Stimulated activated CD8-positive, alpha-beta memory T cell treated with anti-CD3 and anti-CD28 coated beads, Interleukin-15, amount 100 ng/mL, for 1 hour (primary cell): Measurements from ENCODE around the gene DNASE1.
A peak's percentile ranks its signal among the peaks of the same experiment; 100 is the strongest.

Experiments
- DNase-seq: peaks from one replicate; pipeline ENCODE4 v3.0.0-alpha.2; 2020; ENCODE audit warnings: low read depth

DNASE1 gene

DNA sequence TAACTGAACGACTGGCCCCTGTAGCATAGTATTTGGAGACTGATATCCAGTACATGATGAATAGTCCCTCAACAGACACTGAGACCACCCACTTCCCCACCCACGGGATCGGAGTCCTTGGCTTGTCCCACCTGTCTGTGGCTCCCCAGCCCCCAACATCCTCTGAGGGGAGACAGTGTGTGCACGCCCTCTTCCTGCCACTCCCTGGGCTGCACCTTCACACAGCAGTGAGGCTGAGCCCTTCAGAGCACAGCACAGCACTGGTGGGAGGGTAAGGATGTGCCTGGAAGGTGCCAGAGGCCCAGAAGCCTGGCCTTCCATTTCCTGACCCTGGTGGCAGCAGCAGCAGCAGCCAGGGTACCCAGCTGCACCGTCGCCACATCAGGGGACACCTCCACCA lies 11.0 kb downstream of the DNASE1 start:
- DNase-seq = no peak

GRCh38 chr16:3668626-3669025 lies 14.1 kb downstream of the DNASE1 start:
- DNase-seq = no peak

DNA sequence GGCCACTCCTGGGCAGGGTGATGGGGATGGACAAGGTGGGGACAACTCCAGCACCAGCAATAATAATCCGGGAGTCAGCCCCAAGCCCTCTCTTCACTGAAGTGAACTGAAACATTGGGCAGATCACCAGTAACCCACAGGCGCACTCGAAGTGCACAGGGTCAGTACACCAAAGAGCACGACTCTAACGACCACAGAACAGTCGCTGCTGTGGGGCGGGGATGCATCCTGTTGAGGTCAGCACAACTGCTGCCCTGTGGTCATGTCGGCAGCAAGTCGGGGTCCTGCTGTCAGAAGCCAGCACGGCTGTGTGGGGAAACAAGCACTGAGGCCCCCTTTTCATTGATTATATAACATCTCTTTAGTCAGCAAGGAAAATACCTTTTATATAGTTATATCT lies 14.6 kb downstream of the DNASE1 start:
- DNase-seq = no peak

- DNase-seq = no peak
These were observed 16.2 kb downstream of the DNASE1 start for GRCh38 chr16:3670711-3671110.

DNA sequence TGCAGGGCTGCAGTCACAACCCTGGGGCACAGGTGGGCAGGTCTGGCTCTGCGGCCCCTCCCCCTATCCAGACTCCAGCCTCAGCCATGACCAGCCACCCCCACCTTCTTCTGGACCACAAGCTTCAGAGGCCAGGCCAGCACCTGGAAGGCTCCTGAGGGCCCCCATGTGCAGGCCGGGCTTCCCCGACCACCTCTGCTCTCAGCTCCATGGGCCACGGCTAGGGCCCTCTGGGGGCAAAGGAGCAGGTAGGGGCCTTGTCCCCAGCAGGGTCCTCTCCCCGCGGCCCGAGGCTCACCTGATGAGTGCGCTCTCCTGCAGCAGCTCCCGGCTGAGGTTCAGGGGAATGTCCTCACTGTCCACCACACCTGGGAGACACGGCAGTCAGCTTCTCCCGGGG lies 16.9 kb downstream of the DNASE1 start:
- DNase-seq = no peak

DNA sequence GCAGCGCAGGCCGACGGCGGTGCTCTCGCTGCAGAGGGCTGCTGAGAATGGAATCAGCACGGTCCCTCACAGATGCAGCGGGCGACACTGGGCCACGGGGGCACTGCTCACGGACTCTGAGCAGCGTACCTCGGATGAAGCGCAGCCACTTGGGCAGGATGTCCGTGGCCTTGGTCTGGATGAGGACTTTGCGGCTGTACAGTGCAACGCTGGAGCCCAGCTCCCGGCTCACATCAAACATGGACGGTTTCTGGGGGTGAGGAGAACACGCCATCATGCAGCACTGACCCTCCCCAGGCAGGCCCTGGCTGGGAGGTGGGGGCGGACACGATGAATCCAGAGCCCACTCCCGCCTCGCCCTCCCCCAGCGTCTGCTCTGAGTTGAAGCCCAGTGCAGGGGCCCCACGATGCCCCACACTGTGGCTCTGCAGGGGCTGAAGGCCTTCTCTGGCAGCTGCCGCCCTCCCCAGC lies 18.1 kb downstream of the DNASE1 start:
- DNase-seq = no peak

DNA sequence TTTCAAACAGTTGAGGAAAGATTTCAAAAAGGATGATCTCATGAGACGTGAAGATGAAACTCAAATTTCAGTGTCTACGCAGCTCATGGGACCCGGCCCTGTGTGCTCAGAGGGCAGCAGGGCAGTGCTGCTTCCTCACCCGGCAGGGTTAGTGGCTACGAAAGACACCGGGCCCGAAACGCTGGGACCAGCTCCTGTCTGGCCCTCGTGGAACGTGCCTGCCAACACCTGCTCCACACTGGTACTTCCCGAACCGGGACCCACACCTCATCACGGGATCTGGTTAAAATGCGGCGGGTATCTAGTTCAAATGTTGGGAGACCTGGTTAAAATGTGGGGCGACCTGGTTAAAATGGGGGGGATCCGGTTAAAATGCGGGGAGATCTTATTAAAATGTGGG lies 18.7 kb downstream of the DNASE1 start:
- no peak for DNase-seq

DNA sequence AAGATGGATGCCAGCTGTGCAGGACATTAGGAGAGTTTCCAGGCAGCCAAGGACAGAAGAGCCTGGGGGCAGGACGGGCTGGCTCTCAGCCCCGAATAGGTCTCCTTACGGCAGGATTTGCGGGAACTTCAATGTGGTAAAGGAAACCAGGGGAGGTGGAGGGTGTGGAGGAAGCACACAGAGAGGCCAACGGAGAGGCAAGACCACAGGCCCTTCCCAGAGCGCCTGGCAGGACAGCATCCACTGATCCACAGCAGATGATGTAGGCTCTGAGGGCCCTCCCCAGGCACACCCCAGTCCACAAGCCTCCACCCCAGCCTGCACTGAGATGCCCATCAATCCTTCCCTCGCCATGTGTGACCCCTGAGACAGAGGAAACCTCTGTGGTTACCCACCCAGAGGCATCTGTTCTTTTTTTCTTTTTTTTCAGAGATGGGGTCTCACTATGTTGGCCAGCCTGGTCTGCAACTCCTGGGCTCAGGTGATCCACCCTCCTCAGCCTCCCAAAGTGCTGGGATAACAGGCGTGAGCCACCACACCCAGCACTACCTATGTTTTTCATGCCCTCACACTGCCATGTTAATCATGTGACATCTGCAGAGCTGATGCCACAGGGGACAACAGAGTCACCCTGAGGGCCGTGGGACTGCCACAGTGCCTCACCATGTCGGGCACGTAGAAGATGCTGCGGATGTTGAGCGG lies 19.3 kb downstream of the DNASE1 start:
- DNase-seq = no peak

DNA sequence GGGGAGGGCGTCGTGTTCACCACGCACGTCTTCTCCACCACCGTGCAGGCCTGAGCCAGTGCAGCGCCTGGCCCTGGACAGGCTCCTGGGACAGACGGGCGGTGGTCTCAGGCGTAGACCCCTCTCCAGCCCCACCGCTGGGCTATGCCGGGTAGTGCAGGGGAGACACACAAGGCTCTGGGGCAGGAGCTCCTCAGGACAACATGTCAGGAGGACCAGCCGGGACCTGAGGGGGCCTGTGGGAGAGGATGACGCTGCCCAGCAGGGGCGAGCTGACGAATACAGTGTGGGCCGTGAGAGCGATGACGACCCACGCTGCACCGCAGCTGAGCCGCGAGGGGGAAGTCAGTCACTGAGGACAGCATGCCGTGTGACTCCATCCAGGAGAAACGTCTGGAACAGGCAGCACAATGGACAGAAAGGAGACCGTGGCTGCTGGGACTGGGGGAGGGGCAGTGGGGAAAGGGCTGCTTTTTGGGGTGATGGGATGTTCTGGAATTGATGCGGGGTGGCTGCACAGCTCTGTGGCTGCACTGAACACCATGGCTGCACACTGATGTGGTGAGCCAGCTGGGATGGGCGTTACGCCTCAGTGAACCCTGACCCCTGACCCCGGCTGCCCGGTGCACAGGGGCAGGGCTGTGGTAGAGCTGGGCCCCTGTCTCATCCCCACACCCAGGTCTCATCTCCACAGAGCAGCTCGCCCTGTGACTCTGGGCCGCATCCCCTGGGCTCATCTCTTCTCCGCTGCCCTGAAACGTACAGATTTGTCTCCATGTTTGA lies 20.2 kb downstream of the DNASE1 start:
- no peak for DNase-seq

DNA sequence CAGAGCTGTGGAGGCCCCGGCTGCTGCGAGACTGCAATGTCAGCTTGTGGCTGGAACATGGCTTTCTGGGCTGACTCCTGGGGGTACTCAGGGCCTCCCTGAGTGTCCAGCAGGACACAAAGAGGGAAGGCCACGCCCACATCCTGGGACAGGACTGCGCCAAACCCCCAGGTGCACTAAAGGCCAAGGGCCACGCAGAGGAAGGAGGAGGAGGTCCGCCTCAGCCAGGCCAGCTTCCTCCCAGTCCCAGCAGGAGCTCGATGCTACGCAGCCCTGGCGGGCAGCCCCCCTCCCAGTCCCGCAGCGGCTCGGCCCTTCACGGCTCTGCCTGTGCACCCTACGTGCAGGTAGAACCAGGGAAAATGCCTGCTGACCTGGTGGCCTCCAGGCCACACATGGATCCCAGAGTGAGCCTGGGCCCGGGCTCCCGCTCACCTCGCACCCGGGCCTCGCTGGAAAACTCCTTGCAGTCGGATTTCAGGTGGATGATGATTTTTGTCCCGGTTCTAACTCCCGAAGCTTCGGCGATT lies 21.2 kb downstream of the DNASE1 start:
- DNase-seq = no peak

GRCh38 chr16:3677994-3678393 lies 23.5 kb downstream of the DNASE1 start:
- DNase-seq = no peak

DNA sequence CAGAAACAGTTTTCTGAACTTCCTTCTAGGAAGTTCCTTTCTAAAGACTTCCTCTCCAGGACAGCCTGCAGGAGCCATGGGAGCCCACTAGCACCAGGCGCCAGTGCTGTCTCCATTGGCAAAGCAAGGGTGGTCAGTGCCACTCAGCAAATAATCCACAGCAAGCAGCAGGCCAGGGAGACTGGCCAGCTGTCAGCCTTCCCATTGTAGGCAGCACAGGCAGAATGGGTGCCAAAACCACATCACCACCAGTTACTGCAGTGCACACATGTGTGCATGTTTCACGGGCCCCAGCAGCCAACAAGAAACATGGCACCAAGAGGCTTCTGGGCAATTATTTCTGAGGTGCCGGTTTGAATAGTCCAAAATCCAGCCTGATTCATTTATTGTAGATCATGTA lies 26.7 kb downstream of the DNASE1 start:
- DNase-seq = no peak

DNA sequence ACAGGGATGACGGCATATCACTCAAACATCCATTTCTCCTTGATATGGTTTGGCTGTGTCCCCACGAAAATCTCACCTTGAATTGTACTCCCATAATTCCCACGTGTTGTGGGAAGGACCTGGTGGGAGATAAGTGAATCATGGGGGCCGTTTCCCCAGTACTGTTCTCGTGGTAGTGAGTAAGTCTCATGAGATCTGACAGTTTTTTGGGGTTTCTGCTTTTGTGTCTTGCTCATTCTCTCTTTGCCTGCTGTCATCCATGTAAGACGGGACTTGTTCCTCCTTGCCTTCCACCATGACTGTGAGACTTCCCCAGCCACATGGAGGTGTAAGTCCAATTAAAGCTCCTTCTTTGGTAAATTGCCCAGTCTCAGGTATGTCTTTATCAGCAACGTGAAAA lies 32.5 kb downstream of the DNASE1 start:
- DNase-seq = no peak

DNA sequence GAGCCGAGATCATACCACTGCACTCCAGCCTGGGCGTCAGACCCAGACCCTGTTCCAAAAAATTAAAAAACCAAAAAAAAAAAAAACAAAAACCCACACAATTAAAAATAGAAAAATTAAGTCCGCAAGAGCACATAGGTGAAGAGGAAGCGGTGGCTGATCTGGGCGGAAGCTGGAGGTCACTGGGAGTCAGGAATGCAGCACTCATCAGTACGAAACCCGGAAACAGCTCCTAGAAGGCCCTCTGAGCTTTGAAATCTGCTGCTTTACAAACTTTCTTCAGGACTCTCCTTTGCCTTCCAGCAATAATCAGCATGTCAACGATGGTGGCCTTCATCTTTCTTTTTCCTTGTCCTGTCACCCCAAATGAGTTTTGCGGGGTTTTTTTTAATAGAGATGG lies 33.3 kb downstream of the DNASE1 start:
- no peak for DNase-seq

- no peak for DNase-seq
These were observed 35.2 kb downstream of the DNASE1 start for GRCh38 chr16:3689731-3690130.

DNA sequence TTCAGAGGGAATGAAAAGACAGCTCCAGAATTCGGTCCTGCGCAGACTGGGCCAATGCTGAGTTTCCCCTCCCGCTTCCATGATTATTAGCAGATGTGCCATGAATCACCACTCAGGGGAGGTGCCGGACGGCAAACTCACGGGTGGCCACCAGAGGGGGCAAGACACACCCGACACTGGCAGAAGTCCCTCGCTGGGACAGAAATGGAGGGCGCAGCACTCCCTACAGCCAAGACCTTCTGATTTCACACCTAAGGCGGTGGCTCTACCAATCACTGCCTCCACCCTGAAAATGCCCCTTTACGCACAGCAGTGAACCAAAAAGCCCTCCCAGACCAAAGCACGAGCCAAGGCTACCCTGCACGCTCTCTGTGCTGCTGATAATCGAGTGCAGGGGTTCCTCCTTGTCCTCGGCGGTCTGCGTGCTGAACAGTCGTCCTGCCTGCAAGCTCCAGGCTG lies 36.0 kb downstream of the DNASE1 start:
- DNase-seq = peak; percentile 77

GRCh38 chr16:3690980-3691720 lies 36.7 kb downstream of the DNASE1 start:
- no peak for DNase-seq

DNA sequence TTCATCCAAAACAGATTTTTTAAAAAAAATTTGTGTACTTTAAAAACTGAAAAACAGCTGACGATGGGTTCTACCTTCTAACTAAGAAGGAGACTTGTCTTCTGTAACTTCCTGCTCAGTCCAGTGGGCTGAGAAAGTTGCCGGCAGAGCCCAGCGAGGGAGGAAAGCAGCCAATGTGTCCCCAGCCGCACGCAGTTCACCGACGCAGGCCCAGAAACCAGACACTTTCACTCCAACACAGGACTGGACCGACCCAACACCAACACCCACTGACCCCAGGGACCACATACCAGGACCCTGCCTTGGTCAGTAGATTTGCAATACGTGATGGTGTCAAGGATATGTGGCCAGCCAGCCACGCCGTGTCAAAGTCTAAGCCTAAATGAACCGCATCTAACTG lies 37.3 kb downstream of the DNASE1 start:
- no peak for DNase-seq

- no peak for DNase-seq
These were observed 39.6 kb downstream of the DNASE1 start for GRCh38 chr16:3694051-3694450.

GRCh38 chr16:3695610-3696369 lies 41.3 kb downstream of the DNASE1 start:
- no peak for DNase-seq

- DNase-seq = no peak
These were observed 42.1 kb downstream of the DNASE1 start for GRCh38 chr16:3696425-3697218.
